HG02938 (cell line): ENCODE data around the gene SF3A1.

ENCODE experiments used
- ATAC-seq: cut with Tn5 transposase; IDR thresholded peaks from one replicate; pipeline ENCODE4 v1.9.1; 2021; ENCODE audit warnings: mild to moderate bottlenecking, moderate library complexity; ENCODE audit not compliant: unreplicated experiment

SF3A1 gene

GRCh38 chr22:30325724-30326254 is 30.9 kb downstream of the SF3A1 start:
- ATAC-seq = no peak

GRCh38 chr22:30325065-30325720 is 31.5 kb downstream of the SF3A1 start:
- ATAC-seq = no peak

GRCh38 chr22:30324014-30324730 is 32.5 kb downstream of the SF3A1 start:
- ATAC-seq = no peak

GRCh38 chr22:30323246-30323645 is 33.4 kb downstream of the SF3A1 start:
- ATAC-seq = no peak

GRCh38 chr22:30321461-30321860 is 35.2 kb downstream of the SF3A1 start:
- ATAC-seq = no peak

- no peak for ATAC-seq
Measured at GRCh38 chr22:30320021-30320556, 36.6 kb downstream of the SF3A1 start.

GRCh38 chr22:30318799-30319419 is 37.8 kb downstream of the SF3A1 start:
- ATAC-seq = no peak

- no peak for ATAC-seq
Measured at GRCh38 chr22:30317778-30318177, 38.9 kb downstream of the SF3A1 start.

- ATAC-seq = no peak
Measured at GRCh38 chr22:30315962-30316576, 40.6 kb downstream of the SF3A1 start.

GRCh38 chr22:30314915-30315314 is 41.8 kb downstream of the SF3A1 start:
- ATAC-seq = no peak

GRCh38 chr22:30313527-30314363 is 42.9 kb downstream of the SF3A1 start:
- ATAC-seq = no peak

GRCh38 chr22:30312053-30312452 is 44.6 kb downstream of the SF3A1 start:
- ATAC-seq = no peak

- ATAC-seq = no peak
Measured at GRCh38 chr22:30310881-30311771, 45.6 kb downstream of the SF3A1 start.

GRCh38 chr22:30309951-30310741 is 46.5 kb downstream of the SF3A1 start:
- no peak for ATAC-seq

GRCh38 chr22:30308518-30309230 is 48.0 kb downstream of the SF3A1 start:
- no peak for ATAC-seq

GRCh38 chr22:30308093-30308492 is 48.6 kb downstream of the SF3A1 start:
- ATAC-seq = no peak

- no peak for ATAC-seq
Measured at GRCh38 chr22:30307041-30307574, 49.6 kb downstream of the SF3A1 start.

GRCh38 chr22:30306627-30307011 is 50.1 kb downstream of the SF3A1 start:
- no peak for ATAC-seq
